ENCODE measurements around the gene PTBP1. TPM values are rescaled to one million over a fixed set of nuclear protein-coding genes. Genes with fewer than 3 reads are reported as not detected.

The PTBP1 gene
- total and polyA plus RNA-seq, 9 of the 15 experiments (the other 6 are each of a cell fraction or from before 2014, with no cell fraction given) = 14.0 to 759 (median 234) TPM

DNA sequence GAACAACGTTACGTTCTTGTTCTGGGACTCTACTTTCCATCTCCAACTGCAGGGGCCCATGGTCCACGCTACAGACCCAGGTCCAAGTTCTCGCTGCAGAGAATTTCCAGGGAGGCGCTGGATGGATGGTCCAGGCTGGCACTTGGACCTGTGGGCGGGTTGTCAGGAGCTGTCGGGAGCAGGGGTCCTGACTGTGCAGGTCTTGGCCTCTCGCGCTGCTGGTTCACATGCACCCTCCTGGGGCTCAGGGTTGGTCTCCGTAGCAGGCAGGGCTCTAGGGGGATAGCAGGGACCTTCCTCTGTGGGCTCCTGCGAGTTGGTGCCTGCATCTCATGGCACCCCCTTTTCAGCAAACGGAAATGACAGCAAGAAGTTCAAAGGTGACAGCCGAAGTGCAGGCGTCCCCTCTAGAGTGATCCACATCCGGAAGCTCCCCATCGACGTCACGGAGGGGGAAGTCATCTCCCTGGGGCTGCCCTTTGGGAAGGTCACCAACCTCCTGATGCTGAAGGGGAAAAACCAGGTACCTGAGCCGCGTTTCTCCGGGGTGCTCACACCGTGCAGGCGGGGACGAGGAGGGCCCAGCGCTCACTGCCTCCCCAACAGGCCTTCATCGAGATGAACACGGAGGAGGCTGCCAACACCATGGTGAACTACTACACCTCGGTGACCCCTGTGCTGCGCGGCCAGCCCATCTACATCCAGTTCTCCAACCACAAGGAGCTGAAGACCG is 6.6 kb downstream of the PTBP1 start:
- BruUV-seq (replicated peaks) = no TSS peak
- Histone ChIP-seq H2AFZ (ENCODE audit: low read depth, low read length) (no peak overlapping the region), H3K79me2 (ENCODE audit: control insufficient read depth, insufficient read depth, low read length) (peaks cover 97% of the 10 kb centered on the region), H3K4me1 (replicated peaks in 1 of 2; ENCODE audit: control insufficient read depth in 2 of 2, insufficient read depth in 2 of 2, low read length in 2 of 2) (peaks cover 22 to 77% of the 10 kb centered on the region in 2 experiments), H4K20me1 (replicated peaks; ENCODE audit: control insufficient read depth, insufficient read depth, low read length) (peaks cover 57% of the 10 kb centered on the region), H3K27ac (ENCODE audit: extremely low read depth, low read depth, low read length) (no peak overlapping the region), H3K4me3 (no peak overlapping the region), H3K9ac (ENCODE audit: insufficient read depth in 1 of 2, low read depth in 2 of 2, low read length in 2 of 2) (no peak overlapping the region; a peak in 1 of 4 replicates), H3K9me3 (replicated peaks; ENCODE audit: control insufficient read depth, insufficient read depth, low read depth, low read length) (no peaks in the 10 kb centered on the region; the same call in 1 of the 2 replicates), H3K36me3 (ENCODE audit: control insufficient read depth, insufficient read depth, low read length) (peaks cover 100% of the 10 kb centered on the region), H3K9me1 (ENCODE audit: control insufficient read depth, insufficient read depth, low read length) (peaks cover 16% of the 10 kb centered on the region), H3K4me2 (ENCODE audit: insufficient read depth, low read length) (no peak overlapping the region), H3K27me3 (ENCODE audit: control insufficient read depth in 2 of 2, insufficient read depth in 2 of 2, low read length in 2 of 2) (no peaks in the 10 kb centered on the region)
- FAIRE-seq = no peak
- WGBS (ENCODE audit: insufficient coverage, low coverage, missing lambda C conversion rate) = 95% methylated on average over 17 of the region's 31 CpGs
- DNase-seq (ENCODE audit: extremely low read depth in 1 of 4, low spot score in 3 of 4) = no peak
- in situ Hi-C loops (cut with MboI) = no loop called here
- CTCF ChIA-PET (ENCODE audit: low intra/inter-chr PET ratio) = no interaction called here
- POLR2A ChIA-PET = interaction anchor here (0.7 to 2.1 kb wide), 5 partner anchors 7 to 173 kb away, joined by 3 to 8 read pairs (median 4); no protein-coding TSS in a partner anchor
- intact Hi-C loops (cut with micrococcal nuclease) = no loop called here
- ATAC-seq = no peak
- TF ChIP-seq DIDO1 (tag; IDR thresholded peaks at IDR 0.05; ENCODE audit: low read depth) (no peak), ZNF780A (CRISPR knock-in tag; IDR thresholded peaks at IDR 0.05) (no peak), EP300 (IDR thresholded peaks at IDR 0.05; ENCODE audit: low read length) (no peak), KAT2B (IDR thresholded peaks at IDR 0.05; ENCODE audit: low read depth, low read length) (no peak), CBFA2T3 (IDR thresholded peaks at IDR 0.05) (no peak), EWSR1 (IDR thresholded peaks at IDR 0.05; ENCODE audit: borderline replicate concordance, low read depth, partially characterized antibody) (no peak), RBFOX2 (IDR thresholded peaks at IDR 0.05; ENCODE audit: low read depth, low read length) (no peak)
- TF ChIP-seq, protein P1, sequence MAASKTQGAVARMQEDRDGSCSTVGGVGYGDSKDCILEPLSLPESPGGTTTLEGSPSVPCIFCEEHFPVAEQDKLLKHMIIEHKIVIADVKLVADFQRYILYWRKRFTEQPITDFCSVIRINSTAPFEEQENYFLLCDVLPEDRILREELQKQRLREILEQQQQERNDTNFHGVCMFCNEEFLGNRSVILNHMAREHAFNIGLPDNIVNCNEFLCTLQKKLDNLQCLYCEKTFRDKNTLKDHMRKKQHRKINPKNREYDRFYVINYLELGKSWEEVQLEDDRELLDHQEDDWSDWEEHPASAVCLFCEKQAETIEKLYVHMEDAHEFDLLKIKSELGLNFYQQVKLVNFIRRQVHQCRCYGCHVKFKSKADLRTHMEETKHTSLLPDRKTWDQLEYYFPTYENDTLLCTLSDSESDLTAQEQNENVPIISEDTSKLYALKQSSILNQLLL (CRISPR knock-in tag; IDR thresholded peaks at IDR 0.05; ENCODE audit: borderline replicate concordance) = no peak

Data from K562 (cell line).